GM19397 (cell line): ENCODE data around the gene KCTD17.

Experiments used
- ATAC-seq: cut with Tn5 transposase; IDR thresholded peaks from one replicate; pipeline ENCODE4 v1.9.1; 2021; ENCODE audit warnings: mild to moderate bottlenecking, moderate library complexity; ENCODE audit not compliant: unreplicated experiment

The KCTD17 gene

DNA sequence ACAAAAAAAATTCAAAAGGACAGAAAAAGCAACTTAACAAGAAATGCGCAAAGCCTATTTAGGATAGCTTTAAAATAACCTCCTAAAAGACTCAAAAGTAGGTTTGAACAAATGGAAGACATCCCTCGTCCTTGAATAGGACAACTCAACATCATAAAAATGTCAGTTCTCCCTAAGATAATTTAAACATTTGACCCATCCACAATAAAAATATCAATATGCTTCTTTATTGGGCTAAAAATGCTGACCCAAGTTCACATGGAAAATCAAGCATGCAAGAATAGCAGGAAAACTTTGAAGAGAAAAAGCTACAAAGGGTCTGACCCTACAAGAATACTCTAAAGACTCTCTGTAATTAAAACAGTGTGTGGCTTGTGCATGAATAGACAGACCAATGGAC, 12.1 kb upstream of the KCTD17 start:
- no peak for ATAC-seq

DNA sequence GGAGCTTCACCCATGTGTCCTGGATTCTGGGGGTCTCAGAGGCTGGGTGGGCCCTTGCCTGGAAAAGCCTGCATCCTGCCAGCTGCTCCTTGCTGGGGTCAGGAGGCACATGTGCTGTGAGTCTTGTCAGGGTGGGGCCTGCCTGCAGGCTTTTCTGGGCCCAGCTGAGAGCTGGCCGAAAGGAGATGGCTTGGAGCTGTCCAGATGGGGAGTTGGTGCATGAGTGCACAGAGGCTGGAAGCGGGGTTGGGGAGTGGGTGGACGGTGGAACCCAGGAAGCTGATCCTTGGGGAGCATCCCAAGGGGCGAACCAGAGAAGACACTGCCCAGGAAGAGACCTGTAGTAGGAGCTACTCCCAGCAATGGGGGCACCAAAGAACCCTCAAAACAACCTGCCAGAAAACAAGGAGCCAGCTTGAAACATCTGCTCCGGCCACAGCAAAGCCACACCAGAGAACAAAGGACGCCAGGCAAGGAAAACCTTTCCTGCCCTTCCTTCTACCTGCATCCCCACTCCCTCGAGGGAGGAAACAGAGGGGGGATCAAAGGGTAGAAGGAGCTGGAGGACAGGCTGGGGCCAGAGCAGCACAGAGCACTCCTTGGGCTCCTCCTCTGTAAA, 8.2 kb upstream of the KCTD17 start:
- ATAC-seq: no peak

DNA sequence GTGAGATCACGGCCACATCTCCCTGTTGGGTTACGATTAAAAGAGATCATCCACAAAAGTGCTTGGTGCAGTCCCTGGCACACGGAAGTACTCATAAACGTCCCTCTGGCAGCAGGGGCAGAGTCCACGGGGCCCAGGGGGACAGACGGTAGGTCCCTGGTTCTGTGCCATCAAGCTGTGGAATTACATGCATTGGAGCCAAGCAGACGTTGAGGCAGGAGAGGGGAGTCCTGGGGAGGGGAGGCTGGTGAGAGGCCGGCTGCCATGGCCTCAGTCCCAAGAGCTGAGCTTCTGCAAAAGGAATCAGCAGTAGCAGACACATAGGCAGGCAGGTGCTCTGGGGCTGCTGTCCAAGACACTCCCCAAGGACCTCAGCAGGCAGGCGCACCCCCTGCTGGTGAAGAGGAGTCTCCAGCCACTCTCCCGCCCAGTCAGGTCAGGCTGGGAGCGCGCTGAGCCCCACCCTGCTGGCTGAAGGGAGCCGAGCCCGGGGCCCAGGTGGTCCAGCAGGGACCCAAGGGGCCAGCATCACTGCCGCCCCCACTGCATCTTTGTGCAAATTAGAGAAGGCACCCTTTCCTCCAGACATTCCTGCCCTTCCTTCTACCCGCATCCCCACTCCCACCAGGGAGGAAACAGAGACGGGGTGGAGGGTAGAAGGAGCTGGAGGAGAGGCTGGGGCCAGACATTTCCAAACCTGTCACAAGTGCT, 7.6 kb upstream of the KCTD17 start:
- no peak for ATAC-seq

DNA sequence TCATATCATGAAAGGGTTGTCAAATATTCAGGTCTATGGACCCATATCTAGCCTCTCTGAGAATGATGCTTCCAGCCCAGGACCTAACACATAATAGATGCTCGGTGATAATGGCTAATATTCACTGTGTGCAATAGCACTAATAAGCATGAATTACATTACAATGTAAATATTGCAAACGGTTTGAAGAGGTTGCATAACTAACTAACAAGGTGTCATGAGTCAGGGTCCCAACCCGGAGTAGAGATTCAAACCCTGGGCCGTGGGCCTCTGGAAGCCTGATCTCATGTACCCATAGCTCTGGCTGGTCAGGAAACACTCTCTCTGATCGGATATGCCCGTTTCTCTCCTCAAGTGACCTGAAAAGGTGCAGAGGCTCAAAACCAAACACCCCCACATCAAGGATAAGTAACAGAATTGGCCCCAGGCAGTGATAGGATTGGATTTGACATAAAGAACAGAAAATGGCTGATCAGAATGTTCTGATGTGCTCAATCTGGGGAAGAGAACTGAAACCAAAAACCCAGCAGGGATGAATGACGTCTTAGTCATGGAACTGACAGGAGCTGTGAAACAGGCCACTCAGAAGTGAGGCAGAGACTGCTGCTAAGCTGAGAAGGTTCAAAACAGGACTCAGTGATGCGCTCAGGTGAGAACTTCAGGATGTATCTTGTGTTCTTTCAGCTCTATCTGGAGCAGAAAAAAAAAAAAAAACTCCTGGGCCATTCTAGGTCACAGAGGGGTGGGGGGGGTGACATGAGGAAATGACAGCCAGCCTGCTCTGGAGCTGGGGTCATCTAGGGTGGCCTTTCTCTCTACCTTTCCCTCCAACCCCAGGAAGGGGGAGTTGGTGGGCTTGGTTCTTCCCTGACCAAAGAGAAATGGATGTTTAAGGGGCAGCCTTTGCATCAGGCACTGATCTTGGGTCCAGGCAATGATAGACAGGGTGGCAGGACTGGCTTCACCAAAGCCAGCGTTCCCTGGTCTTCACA, 6.6 kb upstream of the KCTD17 start:
- ATAC-seq: no peak

DNA sequence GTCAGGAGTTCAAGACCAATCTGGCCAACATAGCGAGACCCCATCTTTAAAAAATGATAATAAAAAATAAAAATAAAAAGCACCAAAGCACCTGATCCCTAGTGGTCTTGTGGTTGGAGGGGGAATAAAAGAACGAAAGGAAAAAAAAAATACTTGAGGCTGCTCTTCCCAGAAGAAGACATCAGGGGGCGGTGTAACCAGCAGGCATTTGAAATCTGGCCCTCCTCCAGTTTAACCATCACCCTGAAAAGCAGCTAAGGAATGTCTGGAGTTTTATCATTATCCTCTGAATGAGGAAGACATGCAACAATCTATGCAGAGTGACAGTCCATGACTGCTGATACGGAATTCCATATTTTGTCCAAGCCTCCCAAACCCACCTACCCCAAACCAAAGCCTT, 5.6 kb upstream of the KCTD17 start:
- no peak for ATAC-seq

DNA sequence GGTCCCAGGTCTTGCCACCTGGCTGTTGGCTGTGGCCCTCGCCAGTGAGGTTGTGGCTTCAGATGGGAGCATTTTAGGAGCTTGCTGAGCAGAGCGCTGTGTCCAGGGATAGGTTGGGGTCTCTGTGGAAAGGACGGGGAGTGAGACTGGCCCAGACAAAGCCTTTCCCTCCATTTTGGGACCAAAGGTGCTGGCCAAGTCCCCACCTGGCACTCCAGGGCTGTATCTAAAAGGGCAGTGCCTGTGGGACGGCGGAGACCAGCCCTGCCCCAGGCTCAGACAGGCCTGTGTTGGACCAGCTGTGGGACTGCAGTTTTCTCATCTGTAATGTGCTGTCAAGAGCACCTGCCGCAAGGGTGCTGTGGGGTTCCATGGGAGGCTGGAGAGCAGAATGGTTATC, 5.0 kb upstream of the KCTD17 start:
- no peak for ATAC-seq

DNA sequence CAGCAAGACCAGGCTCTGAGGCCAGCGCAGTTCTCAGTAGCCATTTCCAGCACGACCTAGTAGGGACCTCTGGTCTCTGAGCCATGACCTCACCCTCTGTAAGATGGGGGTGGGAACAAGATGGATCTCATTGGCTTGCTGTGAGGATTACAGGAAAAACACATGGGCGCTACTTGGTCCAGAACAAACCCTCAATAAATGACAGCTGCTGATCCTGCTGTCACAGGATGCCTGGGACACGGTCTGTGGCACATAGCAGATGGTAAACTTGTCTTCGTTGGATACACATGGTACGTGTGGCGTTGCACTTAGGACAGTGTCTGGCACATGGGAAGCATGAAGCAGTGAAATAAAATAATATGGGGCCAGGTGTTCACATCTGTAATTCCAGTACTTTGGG, 4.5 kb upstream of the KCTD17 start:
- ATAC-seq: no peak

DNA sequence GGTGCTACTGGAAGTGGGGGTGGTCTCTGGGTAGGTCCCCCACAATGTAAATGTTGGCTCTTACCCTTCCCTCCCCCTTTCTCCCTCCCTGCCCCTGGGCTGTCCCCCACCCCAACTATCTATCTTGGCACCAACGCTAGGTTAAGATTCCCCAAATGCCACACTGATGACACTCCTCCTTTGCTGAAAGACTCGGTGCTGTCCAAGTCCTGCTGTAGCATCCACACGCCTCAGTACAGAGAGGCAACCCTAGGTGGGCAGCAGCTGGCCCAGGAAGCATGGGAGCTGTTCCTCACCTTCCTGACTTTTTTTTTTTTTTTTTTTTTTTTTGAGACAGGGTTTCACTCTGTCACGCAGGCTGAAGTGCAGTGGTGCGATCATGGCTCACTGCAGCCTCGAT, 3.4 kb upstream of the KCTD17 start:
- ATAC-seq: no peak

DNA sequence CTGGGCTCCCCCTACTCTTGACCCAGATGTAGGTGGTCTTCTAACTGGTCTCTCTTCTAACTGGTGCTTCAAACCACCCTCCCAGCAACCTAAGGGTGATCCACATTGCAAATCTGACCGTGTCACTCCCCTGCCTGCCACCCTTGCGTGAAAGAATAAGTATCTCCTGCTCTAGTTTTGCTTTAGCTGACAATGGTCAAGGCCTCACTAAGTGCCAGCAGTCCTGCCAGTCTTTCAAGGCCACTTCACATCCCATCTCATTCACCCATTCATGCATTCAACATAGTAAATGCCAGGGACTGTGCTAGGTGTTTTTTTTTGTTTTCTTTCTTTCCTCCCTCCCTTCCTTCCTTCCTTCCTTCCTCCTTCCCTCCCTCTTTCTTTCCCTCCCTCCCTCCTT, 2.3 kb upstream of the KCTD17 start:
- no peak for ATAC-seq

DNA sequence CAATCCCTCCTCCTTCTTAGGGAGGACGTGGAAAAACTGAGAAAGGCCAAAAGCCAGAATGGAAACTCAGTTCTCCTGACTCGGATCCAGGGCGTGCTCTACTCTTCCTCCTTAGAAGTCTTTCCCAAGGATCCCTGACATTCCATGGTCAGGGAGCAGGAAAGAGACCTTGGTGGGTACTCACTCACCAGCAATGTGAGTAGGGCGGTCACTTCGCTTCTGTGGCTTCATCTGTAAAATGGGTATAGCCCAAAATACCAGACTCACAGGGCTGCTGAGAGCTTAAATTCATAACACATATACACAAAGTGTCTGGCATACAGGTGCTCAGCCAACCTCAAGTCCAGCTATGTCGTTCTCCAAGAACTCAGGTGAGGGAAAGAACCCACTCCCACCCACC, 629 bp upstream of the KCTD17 start:
- no peak for ATAC-seq

DNA sequence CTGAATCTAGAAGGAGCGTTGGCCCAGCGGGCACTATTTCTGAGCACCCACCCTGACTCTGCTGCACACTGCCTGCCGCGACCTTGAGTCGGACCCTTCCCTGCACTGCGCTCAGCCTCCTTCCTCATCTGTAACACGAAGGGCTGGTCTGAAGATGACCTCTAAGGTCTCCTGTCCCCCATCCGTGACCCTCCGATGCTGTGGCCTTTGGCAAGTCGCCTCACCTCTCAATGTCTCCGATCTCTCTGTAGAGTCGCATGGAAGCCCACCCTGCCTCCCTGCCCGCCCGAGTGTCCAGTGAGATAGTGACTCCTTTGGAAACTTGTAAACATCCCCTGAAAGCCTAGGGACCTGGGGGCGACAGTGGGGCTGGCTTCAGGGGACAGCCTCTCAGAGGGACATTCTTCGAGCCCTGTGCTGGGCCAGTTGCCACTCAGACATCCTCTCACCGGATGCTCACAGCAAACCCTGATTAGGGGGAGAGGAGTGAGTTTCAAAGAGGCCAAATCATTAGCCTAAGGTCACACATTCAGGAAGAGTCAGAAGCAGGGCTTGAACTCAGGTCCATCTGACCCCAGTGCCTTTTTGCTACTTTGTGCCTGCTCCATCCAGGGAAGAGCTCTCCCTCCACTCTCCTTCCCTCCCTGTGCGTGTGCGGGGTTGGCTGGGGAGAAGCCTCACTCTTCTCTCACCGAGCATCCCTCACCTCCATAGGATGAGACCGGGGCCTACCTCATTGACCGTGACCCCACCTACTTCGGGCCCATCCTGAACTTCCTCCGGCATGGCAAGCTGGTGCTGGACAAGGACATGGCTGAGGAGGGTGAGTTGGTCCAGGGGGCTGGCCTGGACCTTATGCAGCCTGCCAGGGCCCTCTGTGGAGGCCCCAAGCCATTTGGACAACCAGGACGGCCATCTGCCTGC, 1.1 kb downstream of the KCTD17 start:
- no peak for ATAC-seq

DNA sequence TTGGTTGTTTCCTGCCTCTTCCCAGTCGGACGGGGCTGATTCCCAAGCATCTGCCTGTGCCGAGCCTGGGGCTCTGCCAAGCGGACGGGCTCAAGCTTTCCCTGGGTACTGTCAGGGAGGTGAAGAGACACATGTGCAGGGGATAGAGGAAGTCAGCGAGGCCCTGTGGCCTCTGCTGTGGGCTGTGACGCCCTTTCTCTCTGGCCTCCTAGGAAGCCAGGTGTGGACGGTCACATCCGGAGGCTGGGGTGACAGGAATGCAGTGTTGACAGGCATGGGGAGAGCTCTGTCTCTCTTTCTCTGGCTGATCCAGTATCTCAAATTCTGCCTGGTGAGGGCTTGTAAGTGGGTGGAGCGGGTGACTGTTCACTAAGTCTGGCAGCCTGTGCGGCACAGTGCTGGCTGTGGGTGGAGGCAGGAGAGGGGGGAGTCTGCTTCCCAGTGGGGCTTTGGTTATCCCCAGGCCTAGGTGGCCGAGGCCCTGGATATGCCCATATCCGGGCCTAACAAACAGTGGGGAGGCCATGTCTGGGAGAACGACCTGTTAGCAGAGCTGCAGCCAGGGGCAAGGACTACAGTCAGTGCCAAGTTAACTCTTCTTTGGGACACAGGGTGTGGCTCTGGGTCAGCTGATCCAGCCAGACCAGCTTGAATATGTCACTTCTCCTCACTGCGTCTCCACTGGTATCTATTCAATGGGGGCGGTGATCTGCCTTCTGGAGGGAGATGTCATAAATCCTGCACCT, 1.9 kb downstream of the KCTD17 start:
- ATAC-seq: no peak

DNA sequence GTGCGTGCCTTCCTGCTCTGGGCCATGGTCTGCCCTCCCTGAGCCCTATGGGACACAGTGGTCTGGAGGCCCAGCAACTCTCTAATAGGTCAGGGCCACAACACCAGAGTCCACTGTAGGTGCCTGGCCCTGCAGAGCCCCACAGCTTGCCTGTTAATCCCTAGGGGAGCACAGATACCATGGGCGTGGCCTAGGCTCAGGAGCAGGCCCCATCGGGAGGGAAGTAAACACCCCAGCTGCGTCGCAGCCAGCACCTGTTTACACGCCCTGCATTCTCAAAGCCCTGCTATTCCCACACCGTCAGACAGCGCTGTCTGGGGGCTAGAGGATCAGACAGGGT, 2.5 kb downstream of the KCTD17 start:
- ATAC-seq: no peak

DNA sequence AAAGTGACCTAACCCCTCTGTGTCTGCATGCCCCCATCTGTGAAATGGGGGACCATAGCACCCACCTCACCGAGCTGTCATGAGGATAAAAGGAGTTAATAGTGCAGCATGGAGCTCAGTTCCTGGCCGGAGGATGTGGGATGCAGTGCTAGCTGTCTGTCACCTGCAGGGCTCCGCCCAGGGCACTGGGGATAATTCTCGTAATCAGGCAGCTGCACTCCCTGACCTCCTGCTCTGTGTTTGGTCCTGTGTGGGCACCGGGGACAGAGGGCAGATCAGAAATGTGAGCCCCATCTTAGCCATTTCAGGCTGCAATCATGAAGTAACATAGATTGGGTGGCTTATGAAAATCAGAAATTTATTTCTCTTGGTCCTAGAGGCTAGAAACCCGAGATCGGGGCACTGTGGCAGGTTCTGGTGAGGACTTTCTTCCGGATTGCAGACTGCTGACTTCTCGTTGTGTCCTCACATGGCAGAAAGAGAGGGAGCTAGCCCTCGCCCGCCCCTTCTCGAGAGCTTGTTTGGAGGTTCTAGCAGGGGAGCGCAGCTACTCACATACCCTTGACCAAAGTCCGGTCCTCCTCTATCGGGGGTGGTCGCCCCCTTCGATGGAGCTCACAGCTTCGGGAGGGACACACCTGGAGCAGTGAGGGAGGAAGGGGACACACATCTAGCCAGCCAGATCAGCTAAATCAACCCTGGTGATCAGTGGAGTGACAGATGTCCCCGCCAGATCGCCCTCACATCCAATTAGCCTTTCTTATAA, 3.2 kb downstream of the KCTD17 start:
- no peak for ATAC-seq

DNA sequence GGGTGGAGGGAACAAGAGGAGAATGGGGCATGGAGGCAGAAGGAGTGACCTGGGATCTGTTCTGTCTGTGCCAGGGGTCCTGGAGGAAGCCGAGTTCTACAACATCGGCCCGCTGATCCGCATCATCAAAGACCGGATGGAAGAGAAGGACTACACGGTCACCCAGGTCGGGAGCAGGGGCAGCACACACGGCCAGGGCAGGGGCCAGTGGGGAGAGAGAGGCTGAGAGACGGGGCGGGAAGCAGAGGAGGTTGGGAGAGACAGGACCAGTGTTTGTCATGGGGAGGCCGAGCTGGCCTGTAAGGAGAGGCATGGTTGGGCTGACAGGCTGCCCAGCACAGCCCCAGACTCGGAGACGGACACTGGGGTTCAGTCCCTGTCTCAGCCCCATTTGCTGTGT, 4.7 kb downstream of the KCTD17 start:
- ATAC-seq: no peak

DNA sequence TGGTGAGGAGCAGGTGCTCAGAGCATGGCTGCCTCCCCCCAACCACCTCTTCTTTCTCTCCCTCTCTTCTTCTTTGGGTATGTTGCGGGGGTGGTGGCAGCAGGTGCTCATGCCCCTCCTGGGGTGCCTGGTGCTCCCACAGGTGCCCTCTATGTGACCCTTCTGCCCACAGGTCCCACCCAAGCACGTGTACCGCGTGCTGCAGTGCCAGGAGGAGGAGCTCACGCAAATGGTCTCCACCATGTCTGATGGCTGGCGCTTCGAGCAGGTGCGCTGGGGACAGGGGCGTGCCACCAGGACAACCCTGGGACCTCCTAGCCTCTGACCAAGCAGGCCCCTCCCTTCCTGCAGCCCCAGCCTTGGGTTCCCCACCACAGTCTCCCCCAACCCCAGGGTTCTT, 5.7 kb downstream of the KCTD17 start:
- no peak for ATAC-seq

DNA sequence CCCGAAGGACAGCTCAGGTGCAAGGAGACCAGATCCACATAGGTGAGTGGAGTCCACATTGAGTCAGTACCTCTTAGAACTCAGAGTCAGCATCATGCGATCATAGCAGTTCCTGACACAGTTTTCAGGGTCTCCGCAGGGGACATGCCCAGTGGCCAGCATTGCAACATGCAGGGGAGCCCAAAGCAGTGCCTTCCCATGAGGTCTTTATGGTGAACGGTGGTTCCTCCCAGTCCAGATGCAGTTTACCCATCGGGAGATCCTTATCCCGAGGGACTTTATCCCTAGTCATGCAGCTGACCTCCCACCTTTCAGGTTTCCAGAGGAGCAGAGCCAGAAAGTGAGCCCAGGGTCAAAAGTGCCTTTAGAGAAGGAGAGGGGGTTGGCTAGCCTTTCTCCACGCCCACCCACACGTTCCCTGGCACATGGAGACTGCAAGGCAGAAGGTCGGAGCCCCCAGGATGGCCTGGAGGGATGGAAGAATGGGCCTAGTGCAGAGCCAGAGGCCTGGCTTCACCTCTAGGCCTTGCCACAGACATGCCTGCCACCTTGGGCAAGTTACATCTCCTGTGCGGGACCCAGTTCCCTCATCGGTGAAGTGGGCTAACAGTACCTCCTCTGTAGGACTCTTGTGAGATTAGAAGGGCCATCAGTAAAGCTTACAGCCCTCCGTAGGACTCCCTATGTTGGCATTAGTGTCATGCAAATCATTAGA, 6.4 kb downstream of the KCTD17 start:
- no peak for ATAC-seq

DNA sequence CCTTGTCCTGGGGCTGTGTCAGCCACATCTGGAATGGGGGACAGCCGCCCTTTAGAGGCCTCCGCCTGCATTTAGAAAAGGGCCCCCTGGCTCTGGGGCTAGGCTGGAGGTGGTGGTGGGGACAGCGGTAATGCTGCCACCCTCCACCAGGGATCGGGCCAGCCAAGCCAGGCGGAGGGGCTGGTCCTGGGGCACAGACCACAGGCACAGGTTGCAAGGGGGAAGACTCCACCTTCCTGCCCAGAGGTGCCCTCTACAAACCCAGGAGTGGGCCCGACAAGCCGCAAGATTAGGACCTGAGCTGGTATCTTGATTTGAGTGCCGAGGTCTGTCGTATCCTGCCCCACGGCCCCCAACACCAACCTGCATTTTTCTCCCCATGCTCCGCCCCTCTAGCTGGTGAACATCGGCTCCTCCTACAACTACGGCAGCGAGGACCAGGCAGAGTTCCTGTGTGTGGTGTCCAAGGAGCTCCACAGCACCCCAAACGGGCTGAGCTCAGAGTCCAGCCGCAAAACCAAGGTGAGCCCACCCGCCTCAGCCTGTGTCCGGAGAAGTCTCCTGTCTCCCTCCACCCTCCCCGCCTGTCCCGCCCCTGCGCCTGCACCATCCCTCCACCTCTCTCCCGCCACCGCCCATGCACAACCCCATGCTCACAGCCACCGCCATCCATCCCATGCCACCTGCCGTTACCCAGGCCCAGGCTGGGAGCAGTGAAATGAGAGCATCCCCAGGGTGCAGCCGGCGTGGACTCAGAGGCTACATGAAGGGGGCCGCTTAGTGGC, 7.6 kb downstream of the KCTD17 start:
- ATAC-seq: no peak
